BLaER1 (cell line): ENCODE measurements around the gene RAG1.
A peak's percentile ranks its signal among the peaks of the same experiment; 100 is the strongest.

Experiments used
- H3K27ac ChIP-seq: shearing (Covaris generic); formaldehyde crosslinking; 2 replicates; pipeline ENCODE4 v1.8.1; 2022
- H3K27me3 ChIP-seq: shearing (Covaris generic); formaldehyde crosslinking; 2 replicates; pipeline ENCODE4 v1.8.1; 2022
- H3K36me3 ChIP-seq: shearing (Covaris generic); formaldehyde crosslinking; 2 replicates; pipeline ENCODE4 v1.8.1; 2022
- H3K4me1 ChIP-seq: shearing (Covaris generic); formaldehyde crosslinking; 2 replicates; pipeline ENCODE4 v1.8.1; 2022
- H3K4me2 ChIP-seq: shearing (Covaris generic); formaldehyde crosslinking; 2 replicates; pipeline ENCODE4 v1.8.1; 2022
- H3K4me3 ChIP-seq: shearing (Covaris generic); formaldehyde crosslinking; 2 replicates; pipeline ENCODE4 v1.8.1; 2022
- H3K9ac ChIP-seq: shearing (Covaris generic); formaldehyde crosslinking; 2 replicates; pipeline ENCODE4 v1.8.1; 2022
- H3K9me3 ChIP-seq: shearing (Covaris generic); formaldehyde crosslinking; 2 replicates; pipeline ENCODE4 v1.8.1; 2022
- H4K20me1 ChIP-seq: shearing (Covaris generic); formaldehyde crosslinking; 2 replicates; pipeline ENCODE4 v1.8.1; 2022
- Cebpa-rat ChIP-seq: shearing (Covaris generic); IDR thresholded peaks from 2 replicates; pipeline ENCODE4 v1.8.1; 2022

Gene RAG1

DNA sequence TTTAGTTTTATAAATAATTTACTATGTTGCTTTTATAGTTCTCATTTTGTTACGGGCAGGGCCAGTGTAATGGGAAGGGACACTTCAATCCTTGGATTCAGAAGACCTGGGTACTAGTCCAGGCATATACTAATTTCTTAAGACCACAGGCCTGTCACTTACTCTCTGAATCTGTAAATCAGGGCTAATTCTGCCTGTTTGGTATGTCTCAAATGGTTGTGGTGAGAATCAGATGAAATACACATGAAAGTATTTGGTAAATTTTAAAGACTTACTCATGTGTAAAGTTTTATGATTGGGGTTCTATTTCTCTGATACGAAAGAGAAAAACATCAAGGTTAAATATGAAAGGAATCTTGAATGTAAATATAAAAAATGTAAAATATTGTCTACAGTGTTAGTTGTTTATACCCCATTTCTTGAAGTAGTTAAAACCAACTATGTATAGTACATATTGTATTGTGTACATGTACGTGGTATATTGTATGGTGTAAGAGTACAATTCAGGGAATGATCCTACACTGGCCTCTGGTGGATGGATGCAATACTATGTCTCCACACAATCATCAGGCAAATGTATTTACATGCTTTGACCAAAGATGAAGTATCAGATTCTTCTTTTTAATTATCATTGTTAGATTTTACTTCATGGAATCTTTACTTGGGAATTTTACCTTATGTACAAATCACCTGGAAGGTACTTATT, 54.8 kb downstream of the RAG1 start:
- Histone ChIP-seq H3K4me2 (peak overlapping the region; percentile 93), H3K9ac (peak overlapping the region; percentile 80), H3K4me3 (peak overlapping the region; percentile 58)

DNA sequence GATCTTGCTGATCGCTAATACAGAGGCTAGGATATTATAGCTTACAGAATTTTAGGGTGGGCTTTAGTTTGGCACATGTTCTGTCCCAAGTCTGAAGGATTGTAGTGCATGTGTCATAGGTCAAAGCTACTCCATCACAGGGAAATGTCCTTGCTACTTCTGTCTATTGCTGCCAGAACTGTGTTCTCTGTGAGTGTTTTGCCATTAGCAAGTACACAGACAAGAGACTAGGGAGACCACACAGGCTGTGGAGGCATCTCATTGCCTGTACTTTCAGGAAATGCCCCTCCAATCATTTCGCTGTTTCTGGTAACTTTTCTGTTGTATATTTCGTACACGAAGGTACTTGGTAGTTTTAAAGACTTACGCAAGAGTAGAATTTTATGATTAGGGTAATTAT, 55.7 kb downstream of the RAG1 start:
- peak overlapping the region; percentile 93 for H3K4me2 ChIP-seq
- H4K20me1 ChIP-seq = no peaks in the 10 kb centered on the region
- no peak overlapping the region for H3K4me3 ChIP-seq
- TF ChIP-seq Cebpa-rat = no peak
- H3K36me3 ChIP-seq = no peaks in the 10 kb centered on the region
- H3K9ac ChIP-seq = 0 out of 2 replicates have a peak overlapping the region, but pooled peaks have one; percentile 23
- H3K9me3 ChIP-seq = no peaks in the 10 kb centered on the region
- H3K27me3 ChIP-seq = no peaks in the 10 kb centered on the region
- H3K27ac ChIP-seq = peak overlapping the region; percentile 0; the same call in 1 of the 2 replicates
- H3K4me1 ChIP-seq = peaks cover 56% of the 10 kb centered on the region

More for the DNA sequence above, 54.8 kb downstream of the RAG1 start:
- H3K9me3 ChIP-seq = no peaks in the 10 kb centered on the region
- no peaks in the 10 kb centered on the region for H3K36me3 ChIP-seq
- H4K20me1 ChIP-seq = no peaks in the 10 kb centered on the region
- no peak for TF ChIP-seq Cebpa-rat
- H3K4me1 ChIP-seq = peaks cover 65% of the 10 kb centered on the region
- peak overlapping the region; percentile 99 for H3K27ac ChIP-seq
- no peaks in the 10 kb centered on the region for H3K27me3 ChIP-seq

DNA sequence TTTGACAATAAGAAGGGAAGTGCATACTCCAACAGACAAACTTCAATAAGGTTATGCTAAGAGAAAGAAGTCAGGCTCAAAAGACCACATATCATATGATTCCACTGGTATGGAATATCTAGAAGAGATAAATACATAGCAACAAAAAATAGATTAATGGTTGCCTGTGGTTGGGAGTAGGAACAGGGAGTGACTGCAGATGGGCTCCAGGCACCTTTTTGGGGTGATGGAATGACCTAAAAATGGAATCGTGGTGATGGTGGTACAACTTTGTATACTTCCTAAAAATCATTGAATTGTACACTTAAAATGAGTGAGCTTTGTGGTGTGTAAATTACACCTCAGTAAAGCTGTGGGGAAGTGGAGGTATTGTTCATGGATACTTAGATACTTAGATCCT, 59.2 kb downstream of the RAG1 start:
- Histone ChIP-seq H3K9ac (no peak overlapping the region), H4K20me1 (no peaks in the 10 kb centered on the region), H3K27ac (no peak overlapping the region), H3K4me2 (0 out of 2 replicates have a peak overlapping the region, but pooled peaks have one; percentile 8), H3K27me3 (no peaks in the 10 kb centered on the region), H3K9me3 (no peaks in the 10 kb centered on the region), H3K4me1 (peaks cover 58% of the 10 kb centered on the region), H3K4me3 (no peak overlapping the region), H3K36me3 (no peaks in the 10 kb centered on the region)
- TF ChIP-seq Cebpa-rat = no peak

DNA sequence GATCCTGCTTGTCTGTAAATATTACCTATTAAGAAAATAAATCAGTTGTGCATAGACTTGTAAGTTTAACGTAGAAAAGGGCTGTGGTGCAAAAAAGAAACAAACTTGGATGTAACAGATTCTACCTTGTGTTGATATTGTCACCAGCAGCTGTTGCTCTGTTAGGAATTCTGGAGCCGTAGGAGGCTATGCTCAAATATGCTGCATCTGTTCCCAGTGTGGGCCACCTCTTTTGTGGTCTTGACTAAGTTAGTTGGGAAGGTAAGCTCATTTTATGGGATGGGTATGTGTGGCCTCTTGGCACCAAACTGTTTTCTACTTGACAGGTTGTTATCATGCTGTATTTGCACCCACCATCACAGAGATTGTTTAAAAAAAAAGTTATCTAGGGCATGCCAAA, 59.7 kb downstream of the RAG1 start:
- Histone ChIP-seq H3K36me3 (no peaks in the 10 kb centered on the region), H3K9ac (no peak overlapping the region), H3K27ac (no peak overlapping the region), H3K4me3 (no peak overlapping the region), H3K4me2 (no peak overlapping the region), H3K4me1 (peaks cover 58% of the 10 kb centered on the region), H3K9me3 (no peaks in the 10 kb centered on the region), H4K20me1 (no peaks in the 10 kb centered on the region), H3K27me3 (no peaks in the 10 kb centered on the region)
- TF ChIP-seq Cebpa-rat = no peak

DNA sequence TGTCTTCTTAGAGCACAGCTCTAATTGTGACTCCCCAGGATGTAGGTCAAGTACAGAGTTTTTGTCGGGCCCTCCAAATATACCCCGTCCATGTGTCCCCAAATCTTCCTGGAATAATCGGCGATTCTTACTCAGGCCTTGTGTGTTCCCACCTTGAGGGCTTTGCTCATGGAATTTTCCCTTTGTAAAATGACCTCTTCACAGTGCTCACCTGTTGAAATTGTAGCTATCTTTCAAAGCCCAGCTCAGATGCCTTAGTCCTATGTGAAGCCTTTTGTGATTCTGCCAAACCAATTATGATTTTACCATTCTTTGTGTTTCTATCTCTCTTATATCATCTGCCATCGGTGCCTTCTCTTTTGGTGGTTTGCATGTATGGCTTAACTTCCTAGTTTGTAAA, 60.3 kb downstream of the RAG1 start:
- Histone ChIP-seq H3K4me3 (no peak overlapping the region), H3K27me3 (no peaks in the 10 kb centered on the region), H3K4me1 (peaks cover 54% of the 10 kb centered on the region), H3K4me2 (no peak overlapping the region), H3K36me3 (no peaks in the 10 kb centered on the region), H3K27ac (no peak overlapping the region), H3K9me3 (no peaks in the 10 kb centered on the region), H4K20me1 (no peaks in the 10 kb centered on the region), H3K9ac (no peak overlapping the region)
- TF ChIP-seq Cebpa-rat = no peak

DNA sequence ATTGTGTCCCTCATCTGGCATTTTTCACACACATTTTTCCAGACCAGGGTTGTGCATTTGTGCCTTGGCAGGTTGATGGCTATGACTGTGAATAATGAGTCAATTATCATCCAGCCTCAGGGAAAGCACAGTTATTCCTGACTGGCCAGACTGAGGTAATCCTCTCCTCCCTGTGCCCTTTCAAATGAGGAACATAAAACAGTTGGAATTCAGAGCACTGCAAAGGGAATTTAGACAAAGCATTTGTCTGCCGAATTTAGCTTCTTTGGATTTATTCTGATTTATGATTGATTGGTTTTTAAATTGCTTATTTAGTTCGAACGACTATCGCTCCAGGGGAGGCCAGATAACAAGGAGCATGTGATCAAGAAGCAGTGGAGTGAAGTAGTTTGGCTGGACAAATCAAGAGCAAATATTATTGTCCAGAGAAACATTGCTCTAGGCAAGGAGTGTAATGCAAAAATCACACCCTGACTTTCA, 61.0 kb downstream of the RAG1 start:
- Histone ChIP-seq H3K27me3 (no peaks in the 10 kb centered on the region), H4K20me1 (no peaks in the 10 kb centered on the region), H3K4me1 (peaks cover 48% of the 10 kb centered on the region), H3K9ac (no peak overlapping the region), H3K36me3 (no peaks in the 10 kb centered on the region), H3K4me3 (no peak overlapping the region), H3K4me2 (no peak overlapping the region), H3K27ac (no peak overlapping the region), H3K9me3 (no peaks in the 10 kb centered on the region)
- no peak for TF ChIP-seq Cebpa-rat
